Activated T-helper 2 cell treated with anti-CD3 and anti-CD28 coated beads, Interferon-gamma antibody, Interleukin-2, Interleukin-4, amounts not matched to agents 10 μg/mL and 5 μg/mL and 100 μg/mL, durations not matched to agents 14 hours and 24 hours and 36 hours (primary cell): ENCODE data around the gene ITGAV. TPM values are rescaled to one million over a fixed set of nuclear protein-coding genes. Genes with fewer than 3 reads are reported as not detected.
A peak's percentile ranks its signal among the peaks of the same experiment; 100 is the strongest.

Source experiments
- DNase-seq: peaks from one replicate; pipeline ENCODE4 v3.0.0; 2021; ENCODE audit warnings: low spot score
- H3K27ac Mint-ChIP-seq: one replicate; pipeline ENCODE4 v1.8.0; 2021; ENCODE audit warnings: mixed read lengths
- H3K27me3 Mint-ChIP-seq: one replicate; pipeline ENCODE4 v1.8.0; 2021; ENCODE audit warnings: low read depth, mixed read lengths
- H3K36me3 Mint-ChIP-seq: one replicate; pipeline ENCODE4 v1.8.0; 2021; ENCODE audit warnings: low read depth, mixed read lengths
- H3K4me1 Mint-ChIP-seq: one replicate; pipeline ENCODE4 v1.8.0; 2021; ENCODE audit warnings: low read depth, mixed read lengths
- H3K4me3 Mint-ChIP-seq: one replicate; pipeline ENCODE4 v1.8.0; 2021; ENCODE audit warnings: low read depth, mild to moderate bottlenecking, moderate library complexity, mixed read lengths
- H3K9me3 Mint-ChIP-seq: one replicate; pipeline ENCODE4 v1.8.0; 2021; ENCODE audit warnings: mixed read lengths
- intact Hi-C: fragments of 100-400 bp; cut with micrococcal nuclease; formaldehyde crosslinking; loops from one replicate; pipeline ENCODE4 v1.15.1; 2023
- total RNA-seq: library from RNA; stranded (reverse); gene quantifications from 2 replicates; pipeline ENCODE4 v1.2.3, GENCODE V29; 2022

Gene ITGAV
- total RNA-seq, 1 donor from 2014 or later, result 10.6 TPM

GRCh38 chr2:186588421-186588820 lies 1.4 kb upstream of the ITGAV start:
- H3K27me3 Mint-ChIP-seq, result peaks cover 13% of the 10 kb centered on the region
- H3K27ac Mint-ChIP-seq, result no peak overlapping the region
- DNase-seq, result no peak
- H3K4me1 Mint-ChIP-seq, result peaks cover 26% of the 10 kb centered on the region
- H3K4me3 Mint-ChIP-seq, result no peak overlapping the region
- intact Hi-C loops, result no loop called here
- H3K9me3 Mint-ChIP-seq, result no peaks in the 10 kb centered on the region
- H3K36me3 Mint-ChIP-seq, result peaks cover 4% of the 10 kb centered on the region

DNA sequence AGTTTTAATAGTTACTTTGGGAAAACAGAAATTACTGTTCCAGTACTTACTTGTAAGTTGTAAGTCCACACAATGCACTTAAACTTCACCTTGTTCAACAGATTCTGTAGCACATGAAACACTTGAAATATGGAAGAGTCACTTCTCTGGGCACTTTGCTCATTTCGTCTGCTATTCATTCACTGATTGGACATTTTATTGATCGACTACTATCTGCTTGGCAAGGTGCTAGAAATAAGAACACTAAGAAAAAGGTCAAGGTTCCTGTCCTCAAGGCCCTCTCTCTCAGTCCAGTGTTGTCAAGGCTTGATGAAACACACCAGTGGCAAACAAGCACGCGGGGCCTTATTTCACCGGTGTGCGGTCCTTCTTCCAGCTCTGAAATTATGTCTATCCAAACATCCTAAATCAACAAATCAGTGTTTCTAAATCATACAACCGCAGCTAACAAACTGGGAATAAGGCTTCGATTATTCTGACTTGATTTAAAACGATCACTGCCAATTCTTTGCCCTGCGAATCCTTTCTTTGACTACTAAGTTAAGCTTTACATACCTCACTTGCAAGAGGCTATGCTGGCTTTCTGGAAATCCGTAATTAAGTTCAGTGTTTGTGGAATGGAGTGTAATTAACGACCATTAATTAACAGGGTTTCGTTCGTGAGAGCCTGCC lies 780 bp upstream of the ITGAV start:
- intact Hi-C loops, result loop anchor here (1.0 kb wide), 1 partner anchor 103 kb away; the partner anchor contains the start of gene ZC3H15
- peak overlapping the region; percentile 75 for H3K27ac Mint-ChIP-seq
- peaks cover 4% of the 10 kb centered on the region for H3K36me3 Mint-ChIP-seq
- peaks cover 9% of the 10 kb centered on the region for H3K27me3 Mint-ChIP-seq
- no peak for DNase-seq
- H3K4me1 Mint-ChIP-seq, result peaks cover 30% of the 10 kb centered on the region
- H3K9me3 Mint-ChIP-seq, result no peaks in the 10 kb centered on the region
- H3K4me3 Mint-ChIP-seq, result peak overlapping the region; percentile 94

GRCh38 chr2:186590350-186590758 lies 498 bp downstream of the ITGAV start:
- H3K27ac Mint-ChIP-seq, result peak overlapping the region; percentile 86
- intact Hi-C loops, result loop anchor here (5.0 kb wide), 1 partner anchor 88 kb away; no protein-coding TSS in a partner anchor
- H3K9me3 Mint-ChIP-seq, result no peaks in the 10 kb centered on the region
- no peak for DNase-seq
- peak overlapping the region; percentile 94 for H3K4me3 Mint-ChIP-seq
- peaks cover 4% of the 10 kb centered on the region for H3K36me3 Mint-ChIP-seq
- peaks cover 33% of the 10 kb centered on the region for H3K4me1 Mint-ChIP-seq
- peaks cover 8% of the 10 kb centered on the region for H3K27me3 Mint-ChIP-seq

DNA sequence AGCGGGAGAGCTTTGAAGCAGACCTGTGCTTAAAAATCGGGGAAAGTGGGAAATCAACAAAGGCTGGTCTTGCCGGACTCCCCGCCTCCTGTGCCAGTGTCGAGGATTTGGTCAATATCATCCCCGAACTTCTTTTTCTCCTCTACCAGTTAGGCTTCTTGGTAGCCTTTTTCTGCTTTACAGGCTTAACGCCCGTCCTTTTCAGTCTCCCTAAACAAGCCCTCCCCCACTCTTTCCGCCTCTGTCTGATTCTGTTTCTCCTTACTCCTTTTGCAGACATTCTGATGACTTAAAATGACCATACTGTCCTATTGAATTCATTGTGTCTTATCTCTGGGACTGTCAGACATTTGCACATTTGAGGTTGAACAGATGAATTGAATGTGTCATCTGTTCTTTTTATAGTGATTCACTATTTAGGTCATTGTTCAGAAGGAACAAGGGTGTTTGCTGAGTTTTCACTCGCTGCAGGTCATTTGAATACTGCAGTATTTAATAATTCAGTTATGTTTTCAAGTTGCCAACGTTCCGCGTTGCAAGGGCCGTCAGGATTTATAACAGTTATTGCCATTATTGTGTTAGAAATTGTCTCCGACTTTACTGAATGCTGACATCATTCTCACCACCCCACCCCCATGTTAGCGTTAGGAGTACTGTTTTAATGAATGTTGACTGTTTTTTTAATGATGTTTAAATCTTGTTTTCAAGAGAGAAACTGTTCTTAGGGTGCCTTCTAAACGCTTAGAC lies 1.1 kb downstream of the ITGAV start:
- peaks cover 33% of the 10 kb centered on the region for H3K4me1 Mint-ChIP-seq
- DNase-seq, result no peak
- peaks cover 2% of the 10 kb centered on the region for H3K27me3 Mint-ChIP-seq
- H3K36me3 Mint-ChIP-seq, result peaks cover 4% of the 10 kb centered on the region
- peak overlapping the region; percentile 94 for H3K4me3 Mint-ChIP-seq
- intact Hi-C loops, result loop anchor here (1.0 to 5.0 kb wide), 2 partner anchors 50 to 89 kb away; no protein-coding TSS in a partner anchor
- peak overlapping the region; percentile 86 for H3K27ac Mint-ChIP-seq
- H3K9me3 Mint-ChIP-seq, result no peaks in the 10 kb centered on the region

DNA sequence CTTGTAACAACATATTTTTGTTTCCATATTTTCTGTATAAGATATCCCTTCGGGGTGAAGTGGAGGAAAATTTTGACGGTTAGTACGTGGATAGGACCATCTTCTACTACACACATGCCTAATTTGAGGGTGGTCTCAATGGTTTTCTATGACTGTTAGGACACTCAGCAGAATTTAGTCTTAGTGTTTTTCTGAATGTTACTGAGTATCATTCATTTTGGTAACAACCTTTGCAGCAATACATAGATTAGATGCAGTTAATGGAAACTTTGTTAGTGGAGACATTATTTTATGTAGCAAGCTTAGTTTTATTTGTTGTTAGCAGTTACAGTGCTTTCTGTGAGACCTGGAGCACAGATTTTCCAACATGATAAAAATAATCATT lies 1.6 kb downstream of the ITGAV start:
- peak overlapping the region; percentile 94 for H3K4me3 Mint-ChIP-seq

DNA sequence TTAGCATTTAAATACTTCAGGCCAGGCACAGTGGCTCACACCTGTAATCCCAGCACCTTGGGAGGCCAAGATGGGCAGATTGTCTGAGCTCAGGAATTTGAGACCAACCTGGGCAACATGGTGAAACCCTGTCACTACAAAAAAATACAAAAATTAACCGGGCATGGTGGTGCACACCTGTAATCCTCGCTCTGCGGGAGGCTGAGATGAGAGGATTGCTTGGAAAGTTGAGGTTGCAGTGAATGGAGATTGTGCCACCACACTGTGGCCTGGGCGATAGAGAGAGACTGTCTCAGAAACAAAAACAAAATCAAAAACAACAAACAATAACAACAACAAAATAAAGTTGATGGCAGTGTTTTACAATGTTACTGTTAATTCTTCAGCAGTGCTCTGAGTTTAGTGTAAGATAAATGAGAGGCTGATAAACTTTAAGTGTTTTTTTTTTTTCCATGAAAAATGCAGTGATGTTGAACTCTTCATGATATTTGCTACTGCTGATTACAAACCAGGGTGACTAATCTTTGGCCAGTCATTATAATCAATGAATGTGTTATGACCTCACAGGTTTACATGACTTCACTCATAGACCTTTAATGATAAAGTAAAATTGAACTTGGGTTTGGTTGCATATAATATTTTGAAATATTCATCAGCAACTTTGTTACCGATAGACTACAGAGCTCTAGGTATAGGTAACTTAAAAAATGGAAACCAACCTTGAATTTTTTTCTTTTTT lies 2.5 kb downstream of the ITGAV start:
- Mint-ChIP-seq H3K27me3 (no peaks in the 10 kb centered on the region), H3K4me3 (no peak overlapping the region), H3K36me3 (peaks cover 4% of the 10 kb centered on the region), H3K9me3 (no peaks in the 10 kb centered on the region), H3K27ac (no peak overlapping the region), H3K4me1 (peaks cover 33% of the 10 kb centered on the region)
- no peak for DNase-seq
- intact Hi-C loops, result loop anchor here (5.0 kb wide), 1 partner anchor 90 kb away; no protein-coding TSS in a partner anchor

More for the DNA sequence above, 1.6 kb downstream of the ITGAV start:
- intact Hi-C loops, result loop anchor here (1.0 to 5.0 kb wide), 2 partner anchors 50 to 89 kb away; no protein-coding TSS in a partner anchor
- no peaks in the 10 kb centered on the region for H3K27me3 Mint-ChIP-seq
- H3K9me3 Mint-ChIP-seq, result no peaks in the 10 kb centered on the region
- H3K4me1 Mint-ChIP-seq, result peaks cover 33% of the 10 kb centered on the region
- H3K36me3 Mint-ChIP-seq, result peaks cover 4% of the 10 kb centered on the region
- H3K27ac Mint-ChIP-seq, result peak overlapping the region; percentile 14
- no peak for DNase-seq

DNA sequence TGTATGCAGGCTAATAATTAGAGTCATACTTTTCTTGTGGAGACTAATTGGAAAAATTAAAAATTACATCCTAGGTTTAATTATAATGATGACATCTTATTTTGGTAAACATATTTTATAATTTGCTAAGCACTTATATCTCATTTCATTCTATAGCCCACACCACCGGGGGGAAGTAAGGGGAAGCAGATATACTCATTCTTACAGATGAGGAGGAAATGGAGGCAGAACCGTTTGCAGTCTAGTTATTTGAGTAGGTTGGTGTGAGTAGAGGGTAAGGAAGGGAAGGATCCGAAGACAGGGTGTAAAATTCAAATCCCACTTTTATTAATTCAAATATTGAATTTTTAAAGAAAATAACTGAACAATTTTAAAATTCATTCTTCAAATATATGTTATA lies 3.7 kb downstream of the ITGAV start:
- Mint-ChIP-seq H3K9me3 (no peaks in the 10 kb centered on the region), H3K27me3 (no peaks in the 10 kb centered on the region), H3K4me3 (no peak overlapping the region), H3K4me1 (peaks cover 33% of the 10 kb centered on the region), H3K27ac (no peak overlapping the region), H3K36me3 (peaks cover 4% of the 10 kb centered on the region)
- no peak for DNase-seq
- intact Hi-C loops, result loop anchor here (5.0 kb wide), 1 partner anchor 91 kb away; no protein-coding TSS in a partner anchor

- Mint-ChIP-seq H3K9me3 (no peaks in the 10 kb centered on the region), H3K36me3 (peaks cover 4% of the 10 kb centered on the region), H3K4me3 (no peak overlapping the region), H3K4me1 (peaks cover 31% of the 10 kb centered on the region), H3K27me3 (no peaks in the 10 kb centered on the region), H3K27ac (no peak overlapping the region)
- intact Hi-C loops, result loop anchor here (5.0 kb wide), 1 partner anchor 92 kb away; no protein-coding TSS in a partner anchor
- DNase-seq, result no peak
Observed at GRCh38 chr2:186594001-186594722, 4.3 kb downstream of the ITGAV start.

DNA sequence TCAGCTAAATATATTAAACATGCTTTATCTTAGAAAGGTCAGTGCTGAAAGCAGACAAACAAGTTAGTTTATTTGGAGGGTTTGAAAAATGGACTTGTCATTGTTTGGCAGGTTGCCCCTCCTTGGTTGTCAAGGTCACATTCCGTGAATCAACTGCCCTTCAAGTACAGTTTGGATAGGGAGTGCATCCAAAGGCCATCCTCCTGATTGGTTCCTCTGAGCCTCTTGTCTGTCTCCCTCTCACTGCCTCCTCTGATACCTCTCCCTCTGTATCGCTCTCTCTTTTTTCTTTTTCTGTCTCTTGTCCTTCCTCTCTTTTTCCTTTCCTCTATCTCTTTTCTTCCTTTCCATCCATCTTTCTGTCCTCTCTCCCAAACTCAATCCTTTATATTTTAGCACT lies 5.4 kb downstream of the ITGAV start:
- Mint-ChIP-seq H3K36me3 (peaks cover 4% of the 10 kb centered on the region), H3K9me3 (no peaks in the 10 kb centered on the region), H3K4me1 (peaks cover 29% of the 10 kb centered on the region), H3K4me3 (no peak overlapping the region), H3K27me3 (no peaks in the 10 kb centered on the region), H3K27ac (no peak overlapping the region)
- intact Hi-C loops, result no loop called here
- no peak for DNase-seq

GRCh38 chr2:186599186-186599778 lies 9.4 kb downstream of the ITGAV start:
- H3K27ac Mint-ChIP-seq, result no peak overlapping the region
- H3K9me3 Mint-ChIP-seq, result no peaks in the 10 kb centered on the region
- H3K4me3 Mint-ChIP-seq, result no peak overlapping the region
- H3K36me3 Mint-ChIP-seq, result peaks cover 7% of the 10 kb centered on the region
- DNase-seq, result no peak
- H3K27me3 Mint-ChIP-seq, result no peaks in the 10 kb centered on the region
- intact Hi-C loops, result no loop called here
- peaks cover 4% of the 10 kb centered on the region for H3K4me1 Mint-ChIP-seq

- Mint-ChIP-seq H3K27ac (no peak overlapping the region), H3K4me3 (no peak overlapping the region), H3K9me3 (no peaks in the 10 kb centered on the region), H3K27me3 (no peaks in the 10 kb centered on the region), H3K36me3 (peaks cover 21% of the 10 kb centered on the region), H3K4me1 (peaks cover 3% of the 10 kb centered on the region)
- DNase-seq, result no peak
- intact Hi-C loops, result no loop called here
Observed at GRCh38 chr2:186603286-186603685, 13.4 kb downstream of the ITGAV start.

GRCh38 chr2:186605041-186605440 lies 15.2 kb downstream of the ITGAV start:
- Mint-ChIP-seq H3K27ac (no peak overlapping the region), H3K4me3 (no peak overlapping the region), H3K4me1 (peaks cover 1% of the 10 kb centered on the region), H3K9me3 (no peaks in the 10 kb centered on the region), H3K36me3 (peaks cover 21% of the 10 kb centered on the region), H3K27me3 (no peaks in the 10 kb centered on the region)
- intact Hi-C loops, result no loop called here
- DNase-seq, result no peak
